ENCODE results near the gene MARF1.

MARF1 gene

DNA sequence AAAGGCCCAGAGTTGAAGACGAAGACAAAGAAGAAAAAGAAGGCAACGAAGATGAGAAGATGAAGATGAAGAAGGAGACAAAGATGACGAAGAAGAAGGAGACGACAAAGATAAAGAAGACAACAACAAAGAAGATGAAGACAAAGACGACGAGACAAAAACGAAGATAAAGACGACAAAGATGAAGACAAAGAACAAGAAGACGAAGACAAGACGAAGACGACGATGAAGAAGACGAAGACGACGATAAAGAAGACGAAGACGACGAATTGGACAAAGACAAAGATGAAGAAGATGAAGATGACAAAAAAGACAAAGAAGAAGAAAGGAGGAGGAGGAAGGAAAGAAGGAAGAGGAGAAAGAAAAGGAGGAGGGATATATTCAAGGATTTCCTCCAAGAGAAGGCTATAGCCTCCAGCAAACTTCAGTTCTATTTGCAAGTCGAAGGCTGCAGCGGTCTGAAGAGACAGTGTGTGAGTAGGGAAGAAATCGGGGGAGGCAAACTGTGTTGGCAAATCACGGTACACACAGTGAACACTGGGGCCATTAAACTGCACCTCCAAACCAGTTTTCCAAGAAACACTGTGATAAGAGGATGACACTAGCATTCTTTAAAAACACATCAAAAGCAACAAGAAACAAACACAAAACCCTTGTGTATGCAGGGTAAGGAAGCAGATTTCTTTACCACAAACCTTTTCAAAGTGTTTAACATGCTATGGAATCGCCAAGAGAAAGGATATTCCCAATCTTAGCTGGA is 40.5 kb downstream of the MARF1 start:
- DNase-seq (ENCODE audit: low read depth in 2 of 2, low spot score in 1 of 2): no peak

DNA sequence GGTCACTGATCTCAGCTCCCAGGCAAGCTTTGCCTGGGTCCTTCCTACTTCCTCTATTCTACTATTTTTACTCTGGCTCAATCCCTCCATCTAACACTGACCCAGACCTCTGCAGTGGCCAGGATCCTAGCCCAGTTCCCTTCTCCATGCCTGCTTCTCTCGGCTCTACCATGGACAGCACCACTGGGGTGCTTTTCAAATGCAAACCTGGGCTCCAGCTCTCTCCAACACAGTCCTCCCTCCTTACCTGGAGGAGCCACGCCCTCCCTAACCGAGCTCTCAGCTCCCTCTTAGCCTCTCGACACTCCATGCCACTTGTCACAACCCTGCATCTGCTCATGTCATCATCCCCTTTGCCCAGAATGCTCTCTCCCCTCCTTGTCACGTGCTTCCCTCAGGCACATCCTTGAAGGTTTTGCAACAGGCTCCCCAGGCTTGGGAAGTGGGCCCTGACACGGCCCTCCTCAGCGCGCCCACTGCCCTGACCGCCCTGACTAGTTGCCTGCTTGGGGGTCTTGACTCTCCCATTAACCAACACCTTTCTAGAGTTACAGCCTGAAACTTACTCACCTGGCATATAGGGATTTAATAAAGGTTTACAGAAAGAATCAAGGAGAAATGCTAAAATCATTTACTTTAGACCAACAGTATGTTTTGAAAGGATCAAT is 41.6 kb downstream of the MARF1 start:
- no peak for DNase-seq (ENCODE audit: low read depth in 2 of 2, low spot score in 1 of 2)

DNA sequence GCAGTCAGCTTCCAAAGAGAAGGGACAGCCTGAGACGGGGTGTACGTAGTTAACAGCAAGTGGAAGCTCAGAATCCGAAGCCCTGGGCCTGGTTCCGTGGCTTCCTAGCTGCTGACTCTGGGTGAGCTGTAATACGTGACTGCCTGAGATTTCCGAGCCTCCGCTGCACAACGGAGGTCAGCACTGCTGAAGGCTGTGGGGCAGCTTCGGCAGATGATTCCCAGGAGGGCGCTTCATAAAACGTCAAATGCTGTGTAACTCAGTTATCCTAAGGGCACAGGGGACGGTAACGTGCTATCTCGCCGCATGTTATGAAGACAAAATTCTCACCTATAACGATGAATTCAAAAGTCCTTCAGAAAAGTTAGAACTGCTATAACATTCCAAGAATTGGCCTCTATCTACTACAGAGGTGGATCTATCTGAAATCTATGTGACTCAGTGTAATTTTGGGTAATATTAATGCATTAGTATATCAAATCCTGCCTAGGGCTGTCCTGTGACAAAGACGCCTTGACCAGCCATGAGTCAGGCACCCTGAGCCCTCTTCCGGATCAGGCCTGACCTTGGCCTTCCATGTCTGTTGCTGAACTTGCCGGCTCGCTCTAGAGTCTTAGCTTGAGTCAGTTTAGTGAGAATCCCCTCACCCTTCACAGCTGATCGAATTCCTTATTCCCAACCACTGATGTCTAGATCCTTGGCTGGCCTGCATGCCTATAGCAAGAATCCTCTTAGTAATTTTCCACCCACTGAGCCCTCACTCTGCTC is 43.5 kb downstream of the MARF1 start:
- DNase-seq (ENCODE audit: low read depth in 2 of 2, low spot score in 1 of 2): no peak

DNA sequence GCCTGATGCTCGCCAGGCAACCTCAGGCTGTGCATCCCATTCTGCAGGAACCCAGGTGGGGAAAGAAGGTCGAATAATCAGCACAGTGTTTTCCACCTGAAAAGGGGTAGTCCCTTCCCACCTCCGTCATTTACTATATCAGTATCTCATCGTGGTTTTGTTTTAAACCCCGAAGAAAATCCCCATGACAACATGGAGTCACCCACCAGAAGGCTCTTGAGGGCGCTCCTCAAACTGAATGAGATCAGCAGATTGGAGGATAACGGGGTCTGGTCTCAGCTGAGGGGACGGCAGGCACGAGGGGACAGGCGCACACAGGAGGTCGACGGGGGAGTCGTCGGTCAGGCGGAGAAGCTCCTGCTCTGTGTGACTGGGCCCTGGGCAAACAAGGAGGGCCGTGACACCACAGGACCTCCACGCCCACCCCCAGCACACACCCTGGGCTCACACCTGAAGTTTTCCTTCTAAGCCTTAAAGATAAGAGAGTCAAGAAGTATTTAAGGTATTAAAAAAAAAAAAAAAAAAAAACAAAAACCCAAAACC is 44.2 kb downstream of the MARF1 start:
- DNase-seq (ENCODE audit: low read depth in 2 of 2, low spot score in 1 of 2): no peak

DNA sequence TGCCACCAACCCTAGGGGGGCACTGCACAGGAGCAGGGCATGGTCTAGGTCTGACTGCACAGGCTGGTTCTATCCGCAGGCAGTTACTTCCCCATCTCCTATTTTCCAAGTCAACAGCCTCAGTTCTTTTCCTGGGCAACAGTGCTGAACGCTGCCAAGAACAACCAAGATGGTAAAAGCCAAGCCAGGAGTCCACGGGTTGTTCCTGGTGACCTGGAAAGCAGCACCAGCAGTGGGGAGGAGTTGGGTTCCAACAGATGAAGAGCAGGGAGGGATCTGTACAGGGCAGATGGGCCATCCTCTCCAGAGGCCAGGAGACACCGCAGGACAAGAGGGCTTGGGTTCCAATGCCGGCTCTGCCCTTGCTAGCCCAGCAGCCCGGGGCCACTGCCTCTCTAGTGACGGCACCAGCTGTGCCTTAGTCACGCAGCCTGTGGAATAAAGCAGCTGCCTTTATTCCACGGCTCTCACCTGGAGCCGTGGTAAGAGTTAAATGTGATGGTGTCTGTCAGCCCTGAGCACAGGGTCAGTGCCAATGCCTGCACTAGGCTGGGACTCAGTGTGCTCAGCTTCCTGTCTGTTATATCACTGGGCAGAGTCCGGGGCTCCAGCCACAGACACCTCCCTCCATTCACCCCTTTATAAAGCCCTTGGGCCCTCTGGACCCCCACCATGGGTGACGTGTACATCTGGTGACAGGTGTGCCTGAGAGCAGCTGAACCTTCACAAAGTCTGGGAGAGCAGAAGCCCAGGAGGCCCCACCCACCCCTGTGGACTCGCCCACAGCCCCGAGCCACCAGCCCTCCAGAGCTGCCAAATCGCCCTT is 44.9 kb downstream of the MARF1 start:
- no peak for DNase-seq (ENCODE audit: low read depth in 2 of 2, low spot score in 1 of 2)

DNA sequence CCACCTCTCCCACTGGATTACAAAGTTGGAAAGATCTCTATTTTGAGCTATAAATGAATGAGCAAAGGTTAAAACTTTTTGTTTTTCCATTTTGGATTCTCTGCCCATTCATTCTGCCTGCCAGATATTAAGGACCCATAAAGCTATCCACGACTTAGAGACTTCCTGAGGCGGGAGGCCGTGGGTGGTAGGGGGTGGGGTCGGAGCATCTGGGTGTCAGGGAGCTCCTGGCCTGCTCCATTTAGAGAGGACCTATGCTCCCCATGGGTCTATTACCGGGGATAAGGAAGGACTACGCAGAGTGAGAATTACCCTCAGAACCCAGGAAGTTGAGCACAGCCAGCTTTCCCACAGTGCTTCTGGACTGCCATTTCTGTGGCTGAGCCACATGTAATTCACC is 45.8 kb downstream of the MARF1 start:
- DNase-seq (ENCODE audit: low read depth in 2 of 2, low spot score in 1 of 2): no peak

DNA sequence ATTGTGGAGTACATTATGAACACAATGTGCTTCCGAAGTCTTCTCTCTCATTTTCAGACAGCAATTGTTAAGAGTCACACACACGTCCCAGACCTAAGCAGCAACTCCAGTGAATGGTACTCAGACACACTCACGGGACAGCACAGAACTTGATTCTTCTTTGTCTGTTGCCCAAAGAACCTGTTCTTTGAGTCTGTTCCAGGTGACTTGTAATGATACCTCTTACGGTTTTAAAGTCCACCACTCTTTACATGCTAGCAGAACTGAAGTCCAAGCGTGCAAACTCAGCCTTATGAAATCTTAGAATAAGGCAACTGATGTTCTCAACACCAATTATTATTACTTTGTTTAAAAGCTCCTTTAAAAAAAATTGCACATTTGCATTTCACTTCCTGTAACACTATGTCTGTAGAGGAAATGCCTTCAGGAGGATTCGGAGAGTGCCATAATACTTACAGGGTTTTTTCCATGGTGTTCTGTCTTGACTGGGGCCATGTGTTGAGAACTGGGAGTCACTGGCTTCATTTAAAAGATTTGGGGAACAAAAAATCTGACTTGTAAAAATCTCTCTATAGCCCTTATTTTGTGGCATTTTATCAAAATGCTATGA is 48.1 kb downstream of the MARF1 start:
- no peak for DNase-seq (ENCODE audit: low read depth in 2 of 2, low spot score in 1 of 2)

DNA sequence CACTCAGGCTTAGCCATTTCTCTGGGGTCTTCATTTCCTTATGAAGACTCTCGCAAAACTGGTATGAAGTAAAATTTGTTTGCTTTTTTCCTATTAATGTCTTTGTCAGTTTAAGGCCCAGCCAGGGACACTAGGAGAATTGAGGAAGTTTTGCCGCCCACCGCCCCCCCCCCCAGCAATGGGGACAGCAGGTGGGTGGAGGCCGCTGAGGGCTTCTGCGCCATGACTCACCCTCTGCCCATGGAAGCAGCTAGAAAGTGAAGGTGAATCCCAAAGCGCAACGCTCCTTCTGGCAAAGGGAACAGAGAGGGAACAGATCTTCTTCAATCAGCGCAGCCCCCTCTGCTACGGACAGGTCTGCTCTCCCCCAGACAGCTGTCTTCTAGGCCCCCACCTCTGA is 49.7 kb downstream of the MARF1 start:
- no peak for DNase-seq (ENCODE audit: low read depth in 2 of 2, low spot score in 1 of 2)

DNA sequence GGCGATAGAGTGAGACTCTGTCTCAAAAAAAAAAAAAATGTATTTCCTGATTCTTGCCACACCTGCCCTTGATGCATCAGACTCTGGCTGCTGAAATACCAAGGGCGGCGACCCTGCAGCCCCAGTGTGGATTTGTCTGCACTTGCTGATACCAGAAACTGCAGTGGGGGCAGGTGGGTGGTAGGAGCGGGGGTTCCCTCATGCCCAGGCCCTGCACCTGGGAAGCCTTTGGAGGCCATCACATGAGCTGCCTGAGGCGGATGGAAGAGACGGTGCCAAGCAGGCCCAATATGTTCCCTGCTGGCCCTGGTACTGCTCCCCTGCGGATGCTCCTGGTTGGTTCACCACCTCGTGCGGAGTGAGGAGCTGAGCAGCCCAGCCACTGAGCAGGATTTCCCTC is 50.6 kb downstream of the MARF1 start:
- DNase-seq (ENCODE audit: low read depth in 2 of 2, low spot score in 1 of 2): peak in 1 of 2 donors; percentile 15

DNA sequence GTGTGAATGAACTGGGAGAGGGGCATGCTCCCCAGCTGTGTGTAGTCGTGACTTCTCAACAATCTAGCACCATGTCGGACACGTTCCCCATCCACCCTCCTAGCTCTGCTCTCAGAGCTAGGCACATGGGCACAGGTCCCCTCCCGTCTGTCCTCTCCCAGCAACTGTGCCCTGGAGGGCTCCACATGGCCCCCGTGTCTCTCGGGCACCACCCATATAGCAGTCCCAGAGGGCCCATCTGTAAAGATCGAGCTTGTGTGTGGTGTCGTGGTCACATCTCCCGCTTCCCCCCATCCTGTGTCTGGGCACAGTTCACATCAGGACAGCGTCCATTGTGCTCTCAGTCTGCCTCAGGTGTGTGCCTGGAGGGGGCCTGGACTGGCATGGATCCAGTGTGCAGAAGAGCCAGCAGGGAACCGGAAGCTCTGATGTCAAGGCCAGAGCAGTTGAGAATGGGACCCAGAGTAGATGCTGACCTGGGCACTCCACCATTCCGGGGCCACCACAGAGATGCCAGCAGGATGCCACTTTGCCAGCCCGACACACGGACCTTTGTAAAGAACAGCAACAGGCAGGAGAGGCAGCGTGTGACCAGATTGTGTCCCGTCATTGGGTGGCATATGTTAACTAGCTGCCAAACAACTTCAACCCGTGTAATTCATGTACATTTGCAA is 55.7 kb downstream of the MARF1 start:
- no peak for DNase-seq (ENCODE audit: low read depth in 2 of 2, low spot score in 1 of 2)

DNA sequence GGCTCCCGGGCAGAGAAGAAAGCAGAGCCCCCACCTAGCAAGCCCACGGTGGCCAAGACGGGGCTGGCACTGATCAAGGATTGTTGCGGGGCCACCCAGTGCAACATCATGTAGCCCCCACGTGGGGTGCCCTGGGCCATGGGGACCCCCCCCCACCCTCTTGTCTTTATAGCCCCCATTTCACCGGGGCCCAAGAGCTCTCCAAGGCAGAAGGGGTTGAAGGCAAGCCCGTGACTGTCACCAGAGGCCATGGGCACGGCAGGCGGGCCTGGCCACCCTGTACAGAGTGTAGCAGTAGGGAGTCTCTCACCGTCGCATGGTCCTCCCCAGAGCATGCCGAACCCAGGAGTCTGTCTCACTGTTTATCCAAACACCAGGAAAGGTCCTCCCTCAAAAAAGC is 56.2 kb downstream of the MARF1 start:
- DNase-seq (ENCODE audit: low read depth in 2 of 2, low spot score in 1 of 2): no peak

DNA sequence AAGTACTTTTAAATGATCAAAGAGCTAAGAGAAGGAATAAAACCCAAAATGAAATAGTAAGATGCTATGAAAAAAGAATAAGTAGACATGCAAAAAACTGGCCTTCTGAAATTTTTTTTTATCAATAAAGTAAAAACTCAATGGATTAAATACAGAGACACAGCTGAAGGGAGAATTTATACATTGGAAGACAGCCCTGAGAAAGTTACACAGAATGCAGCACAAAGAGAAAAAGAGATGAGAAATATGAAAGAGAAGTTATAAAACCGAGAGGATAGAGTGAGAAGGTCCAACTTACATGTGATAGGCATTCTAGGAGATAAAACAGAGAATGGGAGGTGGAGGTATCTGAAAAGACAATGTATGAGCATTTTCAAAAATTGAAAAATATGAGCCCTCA is 57.0 kb downstream of the MARF1 start:
- DNase-seq (ENCODE audit: low read depth in 2 of 2, low spot score in 1 of 2): no peak

DNA sequence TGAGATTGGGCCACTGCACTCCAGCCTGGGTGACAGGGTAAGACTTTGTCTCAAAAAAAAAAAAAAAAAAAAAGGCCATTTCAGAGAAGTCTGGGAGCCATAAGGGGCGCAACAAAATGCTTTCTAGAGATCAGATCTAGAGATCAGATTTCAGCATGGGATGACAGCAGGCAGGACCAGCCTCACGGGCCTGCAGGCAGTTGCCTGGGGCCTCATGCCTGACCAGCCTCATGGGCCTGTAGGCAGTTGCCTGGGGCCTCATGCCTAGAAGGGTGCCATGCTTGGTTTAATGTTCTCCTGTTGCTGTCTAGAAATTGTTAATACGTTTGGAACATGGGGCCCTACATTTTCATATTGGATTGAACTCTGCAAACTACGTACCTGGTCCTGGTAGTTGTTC is 59.4 kb downstream of the MARF1 start:
- DNase-seq (ENCODE audit: low read depth in 2 of 2, low spot score in 1 of 2): no peak

DNA sequence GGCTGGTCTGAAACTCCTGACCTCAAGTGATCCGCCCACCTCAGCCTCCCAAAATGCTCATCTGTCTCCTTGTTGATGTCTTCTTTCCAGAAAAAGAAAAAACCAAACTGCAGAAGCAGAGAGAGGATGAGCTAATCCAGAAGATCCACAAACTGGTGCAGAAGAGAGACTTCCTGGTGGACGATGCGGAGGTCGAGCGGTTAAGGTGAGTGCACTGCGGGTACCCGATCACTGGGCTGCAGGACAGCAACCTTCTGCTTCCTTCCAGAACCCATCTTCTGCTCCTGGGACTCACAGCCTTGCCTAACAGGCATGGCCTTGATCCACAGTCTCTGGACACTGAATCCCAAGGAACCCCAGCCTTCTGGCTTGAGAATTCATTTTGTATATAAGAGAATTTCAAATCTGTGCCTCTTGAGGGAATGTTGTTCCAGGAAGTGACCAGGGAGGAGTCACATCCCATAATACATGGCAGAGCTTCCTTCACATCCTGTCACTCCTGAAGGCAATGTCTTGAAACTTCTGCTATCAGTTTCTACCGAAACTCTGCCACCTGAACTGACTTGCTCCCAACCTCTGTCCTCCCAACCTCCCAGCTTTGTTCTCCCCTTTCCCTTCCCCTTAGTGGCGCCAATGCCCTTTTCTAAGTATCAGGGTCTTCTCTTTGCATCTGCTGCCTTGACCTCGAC is 61.7 kb downstream of the MARF1 start:
- DNase-seq (ENCODE audit: low read depth in 2 of 2, low spot score in 1 of 2): no peak

DNA sequence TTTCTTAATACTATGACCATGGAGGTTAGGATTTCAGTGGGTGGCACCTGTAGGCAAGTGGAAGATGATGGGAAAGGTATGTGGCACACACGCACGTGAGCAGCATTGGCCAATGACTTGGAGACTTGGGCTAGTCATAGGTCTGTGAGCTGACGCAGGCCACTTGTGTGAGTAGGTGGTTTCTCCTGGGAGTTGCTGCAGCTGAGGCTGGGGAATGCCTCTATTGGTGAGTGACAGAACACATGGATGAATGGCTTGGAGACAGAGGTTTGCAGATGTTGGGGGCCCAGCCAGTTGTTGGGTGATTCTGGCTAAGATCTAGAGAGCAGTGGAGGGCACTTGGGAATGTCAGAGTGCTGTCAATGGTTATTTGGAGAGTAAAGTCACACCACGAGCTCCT is 64.1 kb downstream of the MARF1 start:
- no peak for DNase-seq (ENCODE audit: low read depth in 2 of 2, low spot score in 1 of 2)

DNA sequence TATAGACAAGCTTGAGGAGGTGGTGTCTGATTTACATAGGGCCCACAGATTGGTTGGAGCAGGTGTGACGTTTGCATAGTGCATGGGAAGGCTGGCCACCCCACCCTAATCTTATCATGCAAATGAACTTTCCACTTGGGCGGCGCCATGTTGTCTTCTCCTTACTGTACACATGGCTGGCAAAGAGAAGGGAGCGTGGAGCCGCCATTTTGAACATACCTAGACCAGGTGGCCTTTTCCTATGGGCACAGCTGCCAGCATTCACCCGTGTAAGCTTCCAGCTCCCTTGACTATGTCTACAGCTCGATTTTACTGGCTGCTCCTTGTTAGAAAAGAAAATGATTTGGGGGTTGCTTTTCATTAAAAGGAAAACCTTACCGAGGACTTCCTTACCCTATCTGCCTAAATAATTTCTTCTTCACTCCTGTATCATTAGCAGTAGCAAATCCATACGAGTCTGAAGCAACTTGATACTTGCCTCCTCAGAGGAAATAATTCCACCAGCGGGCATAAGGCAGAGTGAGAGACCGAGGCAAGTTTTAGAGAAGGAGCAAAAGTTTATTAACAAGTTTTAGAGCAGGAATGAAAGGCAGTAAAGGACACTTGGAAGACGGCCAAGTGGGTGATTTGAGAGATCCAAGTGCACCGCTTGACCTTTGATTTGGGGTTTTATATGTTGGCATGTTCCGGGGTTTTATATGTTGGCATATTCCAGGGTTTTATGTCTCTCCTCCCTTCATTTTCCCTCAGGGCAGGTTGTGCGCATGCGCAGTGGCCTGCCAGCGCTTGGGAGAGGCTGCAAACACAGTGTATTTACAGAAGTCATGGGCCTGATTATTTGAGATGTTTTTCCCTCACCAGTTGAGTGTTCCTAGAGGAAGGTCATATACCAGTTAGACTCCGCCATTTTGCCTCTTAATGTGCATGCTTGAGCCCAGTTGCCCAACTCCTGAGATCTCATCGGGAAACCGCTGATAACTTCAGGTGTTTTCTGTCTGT is 65.7 kb downstream of the MARF1 start:
- no peak for DNase-seq (ENCODE audit: low read depth in 2 of 2, low spot score in 1 of 2)

DNA sequence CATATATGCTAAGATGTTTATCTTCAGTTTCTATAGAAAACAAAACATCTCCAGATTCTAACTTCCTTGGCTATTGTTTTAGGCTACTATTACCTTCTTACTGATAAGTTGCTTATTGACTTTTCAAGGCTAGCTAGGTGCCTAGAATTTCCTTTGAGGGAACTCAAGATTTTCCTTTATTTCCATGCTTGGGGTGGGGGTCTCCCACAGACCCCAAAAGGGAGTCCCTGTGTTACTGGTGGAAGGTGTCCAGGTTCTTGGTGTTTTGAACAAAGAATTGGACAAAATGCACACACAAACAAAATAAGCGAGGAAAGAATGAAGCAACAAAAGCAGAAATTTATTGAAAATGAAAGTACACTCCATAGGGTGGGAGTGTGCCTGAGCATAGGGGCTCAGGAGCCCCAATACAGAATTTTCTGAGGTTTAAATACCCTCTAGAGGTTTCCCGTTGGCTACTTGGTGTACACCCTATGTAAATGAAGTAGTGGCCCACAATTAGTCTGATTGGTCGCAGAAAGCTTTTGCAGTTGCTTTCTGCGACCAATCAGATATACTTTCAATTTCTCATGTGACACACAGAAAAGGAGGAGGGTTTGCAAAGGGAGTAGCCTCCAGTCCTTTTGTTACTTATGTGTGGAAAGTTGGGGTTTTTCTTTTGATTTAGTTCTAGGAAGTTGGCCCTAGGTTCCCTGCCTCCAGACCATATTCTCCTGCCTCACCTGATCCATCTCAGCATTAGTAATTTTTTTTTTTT is 67.5 kb downstream of the MARF1 start:
- no peak for DNase-seq (ENCODE audit: low read depth in 2 of 2, low spot score in 1 of 2)

DNA sequence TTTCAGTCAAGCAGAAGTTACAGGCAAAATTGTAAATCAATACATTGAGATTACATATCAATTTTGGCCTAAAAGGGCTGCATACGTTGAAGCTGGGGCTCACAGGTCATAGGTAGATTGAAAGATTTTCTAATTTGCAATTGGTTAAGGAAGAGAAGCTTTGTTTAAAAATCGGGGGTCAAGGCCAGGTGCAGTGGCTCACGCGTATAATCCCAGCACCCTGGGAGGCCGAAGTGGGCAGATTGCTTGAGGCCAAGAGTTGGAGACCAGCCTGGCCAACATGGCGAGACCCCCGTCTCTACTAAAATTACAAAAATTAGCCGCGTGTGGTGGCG is 68.4 kb downstream of the MARF1 start:
- DNase-seq (ENCODE audit: low read depth in 2 of 2, low spot score in 1 of 2): no peak

Measured in stimulated activated CD8-positive, alpha-beta memory T cell treated with anti-CD3 and anti-CD28 coated beads, Interleukin-4, amount 100 ng/mL, for 4 hours (primary cell).